NCI-H1092 treated with DMSO at 0.1 percent for 48 hours (cell line): ENCODE results near the gene NCAPG2.

Experiments
- DNase-seq: peaks from one replicate; lab custom pipeline; 2025; lab: John Stamatoyannopoulos, UW

NCAPG2 gene

DNA sequence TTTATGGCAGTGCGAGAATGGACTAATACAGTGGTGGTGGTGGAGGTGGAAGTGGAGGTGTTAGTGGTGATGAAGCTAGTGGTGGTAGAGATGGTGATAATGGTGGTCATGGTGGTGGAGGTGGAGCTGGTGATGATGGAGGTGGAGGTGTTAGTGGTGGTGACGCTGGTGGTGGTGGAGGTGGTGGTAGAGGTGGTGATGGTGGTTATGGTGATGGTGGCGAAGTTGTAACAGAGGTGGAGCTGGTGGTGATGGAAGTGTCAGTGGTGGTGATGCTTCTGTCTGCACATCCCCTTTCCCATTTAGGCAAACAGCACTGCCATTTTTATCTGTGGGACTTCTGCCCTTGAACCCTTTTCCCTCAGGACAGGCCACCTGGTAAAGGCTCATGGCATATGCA, 109.5 kb downstream of the NCAPG2 start:
- no peak for DNase-seq

DNA sequence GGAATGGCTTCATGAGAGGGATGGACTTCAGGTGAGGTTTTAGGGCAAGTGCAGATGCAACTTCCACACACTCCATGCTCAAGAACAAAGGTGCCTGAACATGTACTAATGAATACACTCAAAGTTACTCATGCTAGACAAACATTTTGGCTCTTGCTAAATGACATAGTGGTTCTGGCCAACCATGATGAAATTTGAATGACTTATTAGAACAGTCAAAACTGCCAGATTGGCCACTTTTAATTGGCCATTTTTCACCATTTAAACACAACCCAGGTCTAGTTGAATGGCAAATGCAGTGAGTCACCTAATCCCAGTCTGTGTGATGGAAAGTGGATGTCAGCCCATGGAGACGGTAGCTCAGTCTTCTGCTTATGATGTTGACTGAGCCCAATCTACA, 112.1 kb downstream of the NCAPG2 start:
- DNase-seq: no peak

DNA sequence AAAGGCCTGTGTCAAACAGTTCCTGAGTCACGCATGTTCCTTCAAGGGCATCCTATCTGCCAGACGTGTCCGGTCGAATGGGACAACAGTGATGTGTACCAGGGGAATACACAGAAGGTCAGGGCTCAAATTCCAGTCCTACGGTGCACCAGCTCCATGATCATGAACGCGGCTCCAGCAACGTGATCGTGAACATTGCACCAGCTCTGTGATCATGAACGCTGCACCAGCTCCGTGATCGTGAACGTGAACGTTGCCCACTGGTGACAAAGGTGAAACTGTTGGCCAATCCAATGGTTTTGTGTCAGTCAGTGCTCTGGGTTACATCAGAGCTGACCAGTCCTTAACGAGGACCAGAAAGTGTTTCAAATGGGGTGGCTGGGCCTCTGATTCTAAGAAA, 112.7 kb downstream of the NCAPG2 start:
- no peak for DNase-seq

DNA sequence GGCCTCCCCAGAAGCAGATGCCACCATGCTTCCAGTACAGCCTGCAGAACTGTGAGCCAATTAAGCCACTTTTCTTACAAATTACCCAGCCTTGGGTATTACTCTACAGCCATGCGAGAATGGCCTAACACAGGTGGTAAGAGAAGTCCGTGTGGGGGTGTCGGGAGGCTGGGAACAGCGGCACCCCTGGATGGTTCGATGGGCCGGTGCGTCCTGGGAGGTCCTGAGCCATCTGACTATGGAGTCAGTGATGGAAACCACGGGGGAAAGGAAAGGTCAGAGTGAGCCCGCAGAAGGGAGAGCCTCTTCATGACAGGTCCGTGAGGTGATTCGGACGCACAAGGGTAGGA, 114.4 kb downstream of the NCAPG2 start:
- no peak for DNase-seq

DNA sequence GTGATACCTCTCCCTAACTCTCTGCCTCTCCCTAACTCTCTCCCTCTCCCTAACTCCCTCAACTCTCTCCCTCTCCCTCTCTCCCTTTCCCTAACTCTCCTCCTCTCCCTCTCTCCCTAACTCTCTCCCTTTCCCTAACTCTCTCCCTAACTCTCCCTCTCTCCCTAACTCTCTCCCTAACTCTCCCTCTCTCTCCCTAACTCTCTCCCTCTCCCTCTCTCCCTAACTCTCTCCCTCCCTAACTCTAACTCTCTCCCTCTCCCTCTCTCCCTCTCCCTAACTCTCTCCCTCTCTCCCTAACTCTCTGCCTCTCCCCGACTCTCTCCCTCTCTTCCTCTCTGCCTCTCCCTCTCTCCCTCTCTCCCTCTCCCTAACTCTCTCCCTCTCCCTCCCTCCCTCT, 115.0 kb downstream of the NCAPG2 start:
- no peak for DNase-seq

DNA sequence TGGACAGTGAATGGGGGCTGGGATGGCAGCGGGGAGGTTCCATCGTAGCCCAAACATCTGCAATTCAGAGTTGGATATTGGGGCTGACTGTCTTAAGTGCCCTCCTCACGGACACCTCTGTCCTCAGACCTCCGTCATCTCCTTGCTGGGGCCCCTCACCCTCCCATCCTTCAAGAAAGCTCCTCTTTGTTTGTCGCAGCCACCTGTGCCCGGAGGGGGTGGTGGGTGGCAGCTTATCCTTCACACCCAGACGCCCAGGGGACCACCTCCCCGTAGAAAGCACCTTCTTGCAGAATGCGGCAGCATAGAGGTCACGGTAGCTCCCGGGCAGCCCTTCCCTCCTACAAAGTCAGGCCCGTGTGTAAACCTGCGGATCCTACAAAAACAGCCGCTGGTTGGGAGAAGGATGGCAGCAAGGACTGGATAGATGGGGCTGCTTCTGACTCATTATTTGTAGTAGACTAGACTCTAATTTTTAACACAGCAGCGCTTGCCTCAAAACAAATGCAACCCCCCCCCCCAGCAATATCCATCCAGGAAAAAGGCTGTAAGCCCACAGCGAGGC, 115.6 kb downstream of the NCAPG2 start:
- DNase-seq: no peak

DNA sequence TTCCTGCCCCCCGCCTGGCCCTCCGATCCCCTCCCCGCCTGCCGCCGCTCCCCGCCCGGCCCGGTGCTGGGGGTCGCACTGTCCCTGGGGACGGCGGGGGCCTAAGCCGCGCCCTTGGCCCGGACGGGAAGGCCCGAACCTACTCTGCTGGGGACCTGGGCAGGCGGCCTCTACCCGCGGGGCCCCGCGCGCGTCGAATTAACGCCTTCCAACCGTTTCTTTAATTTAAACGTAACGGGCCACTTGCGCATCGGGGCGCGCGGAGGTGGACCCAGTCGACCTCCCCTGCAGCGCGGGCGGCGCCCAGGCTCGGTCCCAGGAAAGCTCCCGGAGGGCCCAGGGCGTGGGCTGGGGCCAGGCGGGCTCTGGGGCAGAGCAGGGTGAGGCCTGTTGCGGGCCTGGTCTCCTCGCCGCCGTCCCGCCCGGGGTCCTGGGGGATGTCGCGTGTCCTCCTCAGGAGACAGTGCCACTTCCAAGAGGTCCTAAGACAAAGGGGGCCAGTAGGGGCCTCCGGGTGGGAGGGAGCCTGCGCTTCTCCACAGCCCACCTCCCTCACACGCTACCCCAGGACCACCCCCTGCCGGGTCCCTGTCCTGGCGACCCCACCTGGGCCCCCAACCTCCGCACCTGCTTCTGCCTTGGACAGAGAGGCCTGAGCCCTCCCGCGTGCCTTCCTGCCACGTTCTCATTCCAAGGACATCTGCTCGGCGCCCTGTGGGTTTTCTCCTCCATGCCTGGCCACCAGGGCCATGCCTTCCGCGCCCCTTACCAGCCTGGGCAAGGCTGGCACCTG, 116.3 kb downstream of the NCAPG2 start:
- no peak for DNase-seq

DNA sequence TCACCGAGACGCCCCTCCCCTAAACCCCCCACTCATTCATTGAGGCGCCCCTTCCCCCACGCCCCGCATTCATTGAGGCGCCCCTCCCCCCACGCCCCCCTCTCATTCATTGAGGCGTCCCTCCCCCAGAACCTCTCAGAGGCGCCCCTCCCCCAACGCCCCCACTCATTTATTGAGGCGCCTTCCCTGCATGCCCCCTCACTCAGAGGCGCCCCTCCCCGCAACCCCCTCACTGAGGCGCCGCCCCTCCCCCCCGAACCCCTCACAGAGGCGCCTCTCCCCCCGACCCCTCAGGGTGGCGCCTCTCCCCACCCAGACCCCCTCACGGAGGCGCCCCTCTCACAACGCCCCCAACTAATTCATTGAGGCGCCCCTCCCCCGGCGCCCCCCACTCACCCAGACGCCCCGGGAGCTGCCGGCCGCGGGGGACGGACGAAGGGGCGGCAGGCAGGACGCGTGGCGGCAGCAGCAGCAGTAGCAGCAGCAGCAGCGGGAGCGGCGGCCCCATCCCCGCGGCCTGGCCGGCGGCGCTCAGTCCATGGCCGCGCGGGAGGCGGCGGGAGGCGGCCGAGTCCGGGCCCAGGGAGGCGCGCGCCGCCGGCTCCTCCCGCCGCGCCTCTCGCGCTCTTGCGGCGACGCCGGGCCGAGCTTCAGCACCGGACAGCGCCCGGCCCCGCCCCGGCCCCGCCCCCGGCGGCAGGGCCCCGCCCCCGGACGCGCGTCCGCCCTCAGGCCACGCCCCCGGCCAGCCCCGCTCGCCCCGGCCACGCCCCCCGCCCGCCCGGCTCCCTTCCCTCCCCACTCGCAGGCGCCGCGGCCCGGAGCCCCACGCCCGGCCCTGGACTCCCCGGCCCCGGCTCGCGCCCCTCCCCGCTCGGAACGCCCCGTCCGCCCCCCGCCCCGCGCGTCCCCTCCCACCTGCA, 117.2 kb downstream of the NCAPG2 start, which contains the start of gene PTPRN2:
PTPRN2 (minus strand) TSS at position 662 of the 923 bp plus-strand sequence.
- peak; percentile 68 for DNase-seq

DNA sequence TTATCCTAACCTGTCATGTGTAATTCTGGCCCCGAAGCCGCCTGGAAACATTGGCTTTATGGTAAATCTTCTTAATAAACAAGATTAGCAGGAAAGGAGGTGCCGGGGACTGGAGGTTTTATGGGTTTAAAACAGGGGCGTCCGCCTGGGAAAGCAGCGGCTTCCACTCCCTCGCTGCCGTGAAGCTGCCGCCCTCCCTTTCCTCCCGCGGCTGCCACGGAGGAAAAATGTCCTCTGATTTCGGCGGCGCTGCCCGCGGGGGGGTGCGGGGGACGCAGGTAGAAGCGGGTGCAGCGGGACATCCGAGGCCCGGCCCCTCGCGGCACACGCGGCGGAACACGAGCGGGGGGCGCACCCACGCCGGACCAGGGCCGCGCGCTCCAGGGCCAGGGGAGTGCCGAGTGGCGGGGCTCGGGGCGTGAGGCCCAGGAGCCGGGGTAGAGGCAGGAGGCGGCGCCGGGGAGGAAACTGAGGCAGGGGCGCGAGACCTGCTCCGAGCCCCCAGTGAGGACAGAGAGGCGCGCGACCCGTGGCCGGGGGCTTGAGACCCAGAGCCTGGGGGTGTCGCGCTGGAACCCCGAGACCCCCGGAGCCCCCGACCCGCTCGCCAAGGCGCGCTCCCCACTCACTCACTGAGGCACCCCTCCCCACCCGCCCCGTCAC, 118.0 kb downstream of the NCAPG2 start:
- no peak for DNase-seq

DNA sequence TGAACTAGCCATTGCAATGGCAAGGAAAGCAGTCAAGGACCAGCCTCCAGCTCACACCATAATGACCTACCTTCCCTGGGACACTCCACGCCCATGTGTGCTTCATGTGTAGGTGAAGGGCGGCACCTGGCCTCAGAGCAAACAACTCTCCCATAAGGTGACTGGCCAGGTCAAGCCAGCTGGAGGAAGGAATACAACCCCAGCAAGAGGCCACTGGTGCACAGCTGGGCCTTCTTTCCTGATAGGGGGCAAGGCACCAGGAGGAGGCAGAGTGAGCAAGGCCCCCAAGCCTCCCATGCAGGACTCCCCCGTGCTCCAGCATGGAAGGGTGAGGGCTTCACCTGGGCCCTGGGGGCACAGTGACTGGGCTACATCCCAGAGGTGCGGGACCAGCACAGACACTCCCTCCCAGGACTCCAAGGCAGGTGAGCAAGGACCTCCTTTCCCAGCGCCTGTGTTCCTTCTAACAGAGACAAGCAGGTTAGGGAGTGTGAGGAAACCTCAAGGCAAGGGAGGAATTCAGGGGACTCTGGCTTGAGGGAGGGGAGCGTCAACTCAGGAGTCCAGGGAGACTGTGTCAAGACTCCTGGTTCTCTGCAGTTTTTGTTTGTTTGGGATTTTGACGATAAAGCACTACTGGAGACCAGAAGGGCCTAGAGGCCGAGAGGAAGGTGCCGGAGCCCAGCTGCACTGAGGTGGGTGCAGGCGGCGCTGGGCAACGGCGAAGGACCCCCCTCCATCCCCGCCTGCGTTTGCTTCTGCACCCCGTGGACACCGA, 118.7 kb downstream of the NCAPG2 start:
- DNase-seq: peak; percentile 41

DNA sequence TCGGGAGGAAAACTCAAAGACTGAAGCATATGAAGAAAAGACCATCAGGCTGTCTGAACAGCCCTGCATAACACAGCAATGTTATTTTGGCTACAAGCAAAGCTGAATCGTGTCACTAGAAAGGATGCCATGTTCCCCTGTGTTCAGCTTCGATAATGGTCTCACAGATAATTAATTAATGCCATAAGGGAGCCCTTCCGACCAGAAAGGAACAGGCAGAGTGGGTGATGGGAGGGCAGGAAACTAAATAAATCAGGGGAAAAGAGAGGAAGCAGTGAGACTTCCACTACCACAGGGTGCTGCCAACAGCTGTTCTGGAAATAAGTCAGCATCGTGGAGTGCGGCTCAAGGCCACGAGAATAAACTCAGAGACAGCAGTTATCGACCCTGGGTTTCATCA, 120.2 kb downstream of the NCAPG2 start:
- DNase-seq: peak; percentile 37

DNA sequence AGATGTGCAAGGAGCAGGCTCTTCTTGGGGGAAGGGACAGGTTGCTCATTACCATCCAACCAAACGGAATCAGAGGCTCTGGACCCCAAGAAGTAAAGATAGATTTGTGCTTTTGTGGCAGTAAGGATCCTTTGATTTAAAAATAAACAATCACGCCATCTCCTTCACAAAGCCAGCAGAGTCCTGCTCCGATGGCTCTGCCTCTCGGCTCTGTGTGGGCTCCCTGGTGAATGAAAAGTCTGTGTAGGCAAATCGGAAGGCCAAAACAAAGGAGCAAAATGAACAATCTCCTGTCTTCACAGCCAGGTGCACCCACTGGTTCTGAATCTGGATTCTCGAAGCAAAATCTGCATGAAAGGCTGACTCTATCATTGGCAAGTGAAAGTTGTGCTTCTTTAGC, 120.8 kb downstream of the NCAPG2 start:
- DNase-seq: no peak

DNA sequence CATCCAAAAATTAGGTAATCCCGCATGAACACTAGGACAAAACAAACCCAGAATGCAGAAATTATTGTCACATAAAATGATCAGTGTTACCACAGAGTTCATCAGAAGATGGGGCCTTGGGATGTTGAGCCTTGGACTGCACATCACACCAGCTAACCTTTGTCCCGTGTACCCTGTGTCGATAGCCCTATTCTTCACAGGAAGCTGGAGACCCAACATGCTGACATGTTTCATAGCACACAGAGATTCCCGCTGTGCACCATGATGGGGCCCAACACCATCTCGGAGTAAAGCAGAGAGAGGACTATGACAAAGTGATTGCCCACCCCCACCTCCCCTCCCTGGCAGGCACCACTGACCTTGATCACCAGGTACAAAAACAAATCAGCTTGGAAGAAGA, 121.5 kb downstream of the NCAPG2 start:
- DNase-seq: no peak

DNA sequence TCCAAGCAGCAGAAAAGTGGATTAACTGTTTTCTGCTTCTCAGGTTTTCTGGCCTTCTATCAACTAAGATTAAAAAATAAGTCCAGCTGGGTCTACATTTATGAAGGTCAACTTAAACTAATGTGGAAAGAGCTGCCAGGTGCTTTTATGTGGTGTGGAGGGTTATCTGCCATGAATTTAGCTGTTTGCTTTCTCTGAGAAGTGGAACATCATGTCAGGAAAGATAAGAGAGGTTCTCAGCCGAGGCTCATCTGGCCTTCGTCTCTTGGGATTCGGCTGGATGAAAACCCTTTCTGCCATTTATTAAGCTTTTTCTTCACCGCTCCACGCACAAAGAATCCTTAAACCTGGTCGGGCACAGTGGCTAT, 122.5 kb downstream of the NCAPG2 start:
- DNase-seq: peak; percentile 98

DNA sequence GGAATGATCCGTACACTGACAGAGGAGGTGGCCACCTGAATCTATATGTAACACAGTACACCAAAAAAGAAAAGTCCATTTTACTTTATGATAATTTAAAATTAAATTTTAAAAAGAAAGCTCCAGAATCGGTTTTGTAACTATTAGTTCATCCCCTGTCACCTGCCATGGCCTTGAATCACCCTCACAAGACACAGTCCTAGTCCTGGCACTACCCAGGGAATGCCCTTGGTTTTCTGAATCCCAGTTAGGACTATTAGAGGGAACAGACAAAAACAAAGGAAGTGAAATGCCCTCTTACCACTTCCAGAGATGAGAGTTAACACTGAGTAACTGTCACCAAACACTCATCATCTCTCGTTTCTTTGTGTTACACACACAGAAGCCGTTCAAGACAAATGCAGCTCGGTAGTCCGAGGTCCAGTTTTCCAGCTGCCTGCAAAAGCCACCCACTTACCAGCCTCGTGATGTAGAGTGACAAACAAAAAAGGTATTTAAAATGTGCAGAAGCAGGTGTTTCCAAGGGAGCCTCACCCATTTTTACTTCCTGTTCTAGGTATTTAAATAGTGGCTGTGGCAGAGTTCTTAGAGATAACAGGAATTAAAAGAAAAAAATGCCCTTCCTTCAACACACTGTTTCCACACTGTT, 123.0 kb downstream of the NCAPG2 start:
- peak; percentile 98 for DNase-seq
